H1 (cell line): ENCODE results near the gene ZMIZ1. TPM values are rescaled to one million over a fixed set of nuclear protein-coding genes. Genes with fewer than 3 reads are reported as not detected.

ENCODE experiments used
- CTCF ChIA-PET: fragments of 300-600 bp; sonication (Branson Sonifier 250); formaldehyde crosslinking; loops from one replicate; lab custom pipeline; 2021; ENCODE audit not compliant: partially characterized antibody; lab: Charles Lee
- POLR2A ChIA-PET: fragments of 300-600 bp; sonication (Branson Sonifier 250); formaldehyde crosslinking; loops from one replicate; lab custom pipeline; 2021; ENCODE audit warnings: inconsistent platforms; ENCODE audit not compliant: partially characterized antibody; lab: Charles Lee
- DNase-seq, 2 experiments: peaks; one replicate each; pipeline versions ENCODE4 v3.0.0 to v3.0.0-alpha.2; 2010 to 2022; ENCODE audit warnings: low spot score in 2 of 2, low read depth in 1 of 2, mixed read lengths in 1 of 2
- FAIRE-seq: peaks from 2 replicates; lab custom pipeline; 2011; peaks lifted over from hg19 to GRCh38; lab: Jason Lieb, UNC
- H2AFZ ChIP-seq: 2 replicates; pipeline ENCODE4 v1.8.1; 2012; ENCODE audit warnings: low read length, inconsistent platforms
- H2AK5ac ChIP-seq: 2 replicates; pipeline ENCODE4 v1.6.1; 2013; ENCODE audit warnings: low read depth, low read length
- H2BK120ac ChIP-seq: replicated peaks from 2 replicates; pipeline ENCODE3; 2013; ENCODE audit warnings: low read depth, low read length, inconsistent platforms
- H2BK12ac ChIP-seq: 2 replicates; pipeline ENCODE4 v1.6.1; 2013; ENCODE audit warnings: low read depth, low read length
- H2BK15ac ChIP-seq: 2 replicates; pipeline ENCODE4 v1.6.1; 2013; ENCODE audit warnings: low read length
- H2BK20ac ChIP-seq: 2 replicates; pipeline ENCODE4 v1.6.1; 2013; ENCODE audit warnings: low read length
- H2BK5ac ChIP-seq: 2 replicates; pipeline ENCODE4 v1.6.1; 2013; ENCODE audit warnings: low read depth, low read length
- H3K14ac ChIP-seq: 2 replicates; pipeline ENCODE4 v1.6.1; 2013; ENCODE audit warnings: inconsistent platforms; ENCODE audit not compliant: insufficient read length
- H3K18ac ChIP-seq: 2 replicates; pipeline ENCODE4 v1.6.1; 2013; ENCODE audit warnings: low read length; ENCODE audit errors: extremely low read depth
- H3K23ac ChIP-seq: 2 replicates; pipeline ENCODE4 v1.6.1; 2013; ENCODE audit warnings: inconsistent platforms; ENCODE audit not compliant: insufficient read length
- H3K23me2 ChIP-seq: 2 replicates; pipeline ENCODE4 v1.6.1; 2013; ENCODE audit warnings: low read depth, low read length
- H3K27ac ChIP-seq: 2 replicates; pipeline ENCODE4 v1.6.1; 2011; ENCODE audit warnings: low read depth, low read length, inconsistent platforms
- H3K27me3 ChIP-seq, 4 experiments: replicated peaks in 1 of 4; 1 replicate in 1 of 4; 2 replicates in 3 of 4; pipeline versions ENCODE4 v1.6.1 to v1.8.1; 2011 to 2013; ENCODE audit warnings: low read length in 3 of 4, mild to moderate bottlenecking in 3 of 4, inconsistent platforms in 2 of 4, mixed read lengths in 2 of 4, moderate library complexity in 1 of 4; ENCODE audit not compliant: control insufficient read depth in 3 of 4, insufficient read depth in 3 of 4; ENCODE audit errors: extremely low read depth in 1 of 4
- H3K36me3 ChIP-seq, 4 experiments: 2 replicates each; pipeline versions ENCODE4 v1.6.1 to v1.8.1; 2011 to 2013; ENCODE audit warnings: mild to moderate bottlenecking in 4 of 4, low read length in 3 of 4, moderate library complexity in 2 of 4, control low read depth in 1 of 4, inconsistent platforms in 1 of 4; ENCODE audit not compliant: insufficient read depth in 4 of 4, control insufficient read depth in 2 of 4
- H3K4ac ChIP-seq: replicated peaks from 2 replicates; pipeline ENCODE3; 2013; ENCODE audit warnings: low read length, low read depth, mixed read lengths, inconsistent platforms; ENCODE audit not compliant: insufficient read length
- H3K4me1 ChIP-seq, 4 experiments: replicated peaks in 1 of 4; 1 replicate in 1 of 4; 2 replicates in 3 of 4; pipeline versions ENCODE4 v1.6.1 to v1.8.1; 2011 to 2013; ENCODE audit warnings: low read length in 3 of 4, inconsistent platforms in 2 of 4, mixed read lengths in 1 of 4; ENCODE audit not compliant: insufficient read depth in 4 of 4, control insufficient read depth in 3 of 4
- H3K4me2 ChIP-seq, 2 experiments: 2 replicates each; pipeline versions ENCODE4 v1.6.1 to v1.8.1; 2011 to 2013; ENCODE audit warnings: low read depth in 2 of 2, low read length in 2 of 2, control low read depth in 1 of 2, inconsistent platforms in 1 of 2, mild to moderate bottlenecking in 1 of 2; ENCODE audit not compliant: insufficient read depth in 1 of 2
- H3K4me3 ChIP-seq, 4 experiments: fragments of 200-600, 300-600 bp in 1 of 4; sonication (generic), shearing (Covaris generic), sonication (Bioruptor Twin) in 1 of 4; 2 replicates each; pipeline versions ENCODE4 v1.5.1 to v1.8.1; 2011 to 2016; ENCODE audit warnings: low read length in 4 of 4, low read depth in 3 of 4, control low read depth in 2 of 4, inconsistent platforms in 2 of 4, mild to moderate bottlenecking in 2 of 4, mixed read lengths in 1 of 4, moderate library complexity in 1 of 4; ENCODE audit not compliant: insufficient read depth in 2 of 4; ENCODE audit errors: extremely low read depth in 1 of 4
- H3K56ac ChIP-seq: replicated peaks from 2 replicates; pipeline ENCODE3; 2013; ENCODE audit warnings: low read depth, mild to moderate bottlenecking, mixed read lengths, low read length, inconsistent platforms; ENCODE audit not compliant: insufficient read length
- H3K79me1 ChIP-seq: 2 replicates; pipeline ENCODE4 v1.6.1; 2013; ENCODE audit warnings: low read depth, low read length, control low read depth
- H3K79me2 ChIP-seq, 2 experiments: 2 replicates each; pipeline versions ENCODE4 v1.6.1 to v1.8.1; 2012 to 2013; ENCODE audit warnings: low read length in 2 of 2, mild to moderate bottlenecking in 2 of 2, inconsistent platforms in 1 of 2; ENCODE audit not compliant: insufficient read depth in 2 of 2, control insufficient read depth in 1 of 2
- H3K9ac ChIP-seq, 4 experiments: replicated peaks in 1 of 4; 1 replicate in 1 of 4; 2 replicates in 3 of 4; pipeline versions ENCODE4 v1.6.1 to v1.8.1; 2011 to 2013; ENCODE audit warnings: low read depth in 3 of 4, low read length in 3 of 4, control low read depth in 2 of 4, mild to moderate bottlenecking in 2 of 4, moderate library complexity in 2 of 4, inconsistent platforms in 1 of 4; ENCODE audit errors: extremely low read depth in 1 of 4
- H3K9me3 ChIP-seq, 2 experiments: 2 replicates each; pipeline versions ENCODE4 v1.6.1 to v1.8.1; 2012 to 2013; ENCODE audit warnings: mild to moderate bottlenecking in 2 of 2, moderate library complexity in 2 of 2, control low read depth in 1 of 2, inconsistent platforms in 1 of 2, low read depth in 1 of 2, low read length in 1 of 2, mixed read lengths in 1 of 2; ENCODE audit not compliant: insufficient read depth in 2 of 2
- H4K20me1 ChIP-seq, 2 experiments: replicated peaks in 1 of 2; 2 replicates each; pipeline versions ENCODE3 to v1.8.1; 2011 to 2013; ENCODE audit warnings: inconsistent platforms in 2 of 2, low read length in 2 of 2, mild to moderate bottlenecking in 1 of 2; ENCODE audit not compliant: insufficient read depth in 2 of 2, control insufficient read depth in 1 of 2
- H4K5ac ChIP-seq: 2 replicates; pipeline ENCODE4 v1.6.1; 2013; ENCODE audit warnings: low read length, low read depth, mixed read lengths, inconsistent platforms; ENCODE audit not compliant: insufficient read length
- H4K8ac ChIP-seq: 2 replicates; pipeline ENCODE4 v1.8.0; 2013; ENCODE audit warnings: mild to moderate bottlenecking, moderate library complexity, low read length, inconsistent platforms; ENCODE audit not compliant: insufficient read depth; ENCODE audit errors: extremely low read depth
- H4K91ac ChIP-seq: replicated peaks from 2 replicates; pipeline ENCODE3; 2013; ENCODE audit warnings: low read length, mixed read lengths, inconsistent platforms; ENCODE audit not compliant: insufficient read length
- BRCA1 ChIP-seq: IDR thresholded peaks from 2 replicates; pipeline ENCODE4 v1.6.1; 2012; ENCODE audit warnings: low read depth, low read length, improper control_type of control experiment
- CBX5 ChIP-seq: fragments of 300-800, 300-1000 bp; sonication (generic); IDR thresholded peaks from 2 replicates; pipeline ENCODE4 v1.7.1; 2016; ENCODE audit warnings: antibody characterized with exemption, low read length, low read depth
- CHD1 ChIP-seq: IDR thresholded peaks from 2 replicates; pipeline ENCODE4 v1.6.1; 2012; ENCODE audit warnings: low read depth, low read length, improper control_type of control experiment
- CTCF ChIP-seq, 3 experiments: IDR thresholded peaks; 1 replicate in 2 of 3; 2 replicates in 1 of 3; pipeline versions ENCODE4 v1.5.1 to v1.6.1; 2011; ENCODE audit warnings: low read length in 3 of 3, mild to moderate bottlenecking in 3 of 3, inconsistent platforms in 2 of 3, low read depth in 1 of 3, moderate library complexity in 1 of 3; ENCODE audit not compliant: insufficient read depth in 1 of 3; ENCODE audit errors: control extremely low read depth in 1 of 3
- EZH2 ChIP-seq: fragments of 200-600 bp; sonication (generic); IDR thresholded peaks from 2 replicates; pipeline ENCODE4 v1.7.1; 2012; ENCODE audit warnings: low read depth, mild to moderate bottlenecking, moderate library complexity, low read length, inconsistent platforms; ENCODE audit not compliant: severe bottlenecking
- NRF1 ChIP-seq: IDR thresholded peaks from 2 replicates; pipeline ENCODE4 v1.6.1; 2011; ENCODE audit warnings: mild to moderate bottlenecking, low read depth, low read length, improper control_type of control experiment
- RXRA ChIP-seq: IDR thresholded peaks from 2 replicates; pipeline ENCODE4 v1.6.1; 2011; ENCODE audit warnings: low read depth, mild to moderate bottlenecking, low read length, moderate library complexity; ENCODE audit not compliant: insufficient read depth
- SAP30 ChIP-seq: fragments of 300-600 bp; sonication (generic); IDR thresholded peaks from 2 replicates; pipeline ENCODE4 v1.7.1; 2012; ENCODE audit warnings: low read length, moderate library complexity, mild to moderate bottlenecking, inconsistent platforms; ENCODE audit not compliant: insufficient read depth, insufficient replicate concordance
- SUZ12 ChIP-seq: fragments of 200-600 bp; sonication (generic); IDR thresholded peaks from 2 replicates; pipeline ENCODE4 v1.6.1; 2012; ENCODE audit warnings: mild to moderate bottlenecking, inconsistent platforms, low read length, moderate library complexity, mixed read lengths
- WGBS, 2 experiments: shearing (Covaris generic) in 1 of 2; methylation state at CpG; one replicate each; pipeline versions ENCODE4 v1.1.6 to v1.1.7; 2013 to 2015; ENCODE audit warnings: low lambda C conversion rate in 2 of 2, mixed read lengths in 2 of 2, inconsistent platforms in 1 of 2, low coverage in 1 of 2, missing lambda C conversion rate in 1 of 2; ENCODE audit not compliant: insufficient replicate concordance in 2 of 2, insufficient coverage in 1 of 2, insufficient read length in 1 of 2; ENCODE audit errors: extremely low coverage in 1 of 2, missing lambda C conversion rate in 1 of 2; 5-methylcytosine and 5-hydroxymethylcytosine counted together
- polyA plus RNA-seq, 7 experiments: library from polyadenylated mRNA; depleted of rRNA in 3 of 7; stranded (reverse) in 5 of 7; unstranded in 2 of 7; fragments of >200 nt in 5 of 7; fragments of 200-250 nt in 2 of 7; gene quantifications; 1 replicate in 5 of 7; 2 replicates in 1 of 7; 4 replicates in 1 of 7; pipeline versions ENCODE4 v1.2.1 to v1.2.3, GENCODE V29; 2011 to 2013; ENCODE audit warnings: missing spikeins in 2 of 7, mixed read lengths in 2 of 7
- total RNA-seq: library from RNA; stranded (reverse); fragmentation: NEBNext Ultra II Directional; extraction: Animal tissue kit (Norgen Biotek cat#: 25700); gene quantifications from 2 replicates; pipeline ENCODE4 v1.2.1, GENCODE V29; 2021

Gene ZMIZ1
- total and polyA plus RNA-seq, 2 of the 8 experiments (the other 6 are each of a cell fraction or from before 2014, with no cell fraction given), result 8.1 to 28.0 TPM

- Histone ChIP-seq H2BK5ac (0 out of 2 replicates have a peak overlapping the region, but pooled peaks have one; percentile 52), H2AK5ac (peak overlapping the region; percentile 34; the same call in 1 of the 2 replicates), H2BK20ac (no peak overlapping the region; the same call in 1 of the 2 replicates), H3K79me1 (no peaks in the 10 kb centered on the region; the same call in none of the 2 replicates), H4K8ac (no peak overlapping the region), H4K91ac (no peak overlapping the region), H3K79me2 (peaks cover 4 to 14% of the 10 kb centered on the region in 2 experiments; a peak in 2 of 4 replicates), H3K36me3 (no peaks in the 10 kb centered on the region), H3K4ac (no peak overlapping the region), H3K27me3 (peaks cover 0 to 14% (median 9%) of the 10 kb centered on the region in 4 experiments; a peak in 4 of 7 replicates), H2BK12ac (0 out of 2 replicates have a peak overlapping the region, but pooled peaks have one; percentile 4), H4K20me1 (peaks cover 0 to 1% of the 10 kb centered on the region in 2 experiments), H3K23me2 (peaks cover 21% of the 10 kb centered on the region), H3K23ac (no peak overlapping the region), H3K14ac (no peak overlapping the region), H3K56ac (no peak overlapping the region), H2BK120ac (no peak overlapping the region), H3K4me1 (peaks cover 5 to 14% (median 7%) of the 10 kb centered on the region in 4 experiments; a peak in 4 of 7 replicates), H3K27ac (no peak overlapping the region), H3K9me3 (no peaks in the 10 kb centered on the region), H2AFZ (no peak overlapping the region), H3K4me3 (no peak overlapping the region), H3K9ac (no peak overlapping the region), H3K4me2 (peak overlapping the region in 1 of 2 experiments; percentile 98; a peak in 1 of 4 replicates), H3K18ac (no peak overlapping the region; the same call in 1 of the 2 replicates), H4K5ac (no peak overlapping the region), H2BK15ac (no peak overlapping the region)
- POLR2A ChIA-PET, result interaction anchor here (1.0 to 1.4 kb wide), 3 partner anchors 48 to 99 kb away, joined by 3 to 4 read pairs (median 4); no protein-coding TSS in a partner anchor
- CTCF ChIA-PET, result interaction anchor here (0.5 to 2.5 kb wide), 17 partner anchors 10 to 512 kb away, joined by 3 to 12 read pairs (median 4); no protein-coding TSS in a partner anchor
- TF ChIP-seq NRF1 (no peak), CTCF (IDR thresholded peaks at IDR 0.05; ENCODE audit: control extremely low read depth in 1 of 3, insufficient read depth in 1 of 3, low read depth in 1 of 3, low read length in 3 of 3) (no peak), RXRA (no peak), EZH2 (no peak), CHD1 (no peak), CBX5 (no peak), BRCA1 (no peak), SUZ12 (no peak), SAP30 (no peak)
- DNase-seq (no peak), FAIRE-seq (no peak)
- 46% methylated on average over 2 of the region's 2 CpGs; no CpG with 5 or more reads in 1 of the 2 experiments for WGBS, 2 experiments
Measured at GRCh38 chr10:79065853-79066252, 2.9 kb upstream of the ZMIZ1 start.
